HK-2 (cell line): ENCODE data around the gene GALNT15.

Experiments used
- DNase-seq: peaks from one replicate; pipeline ENCODE4 v3.0.0-alpha.2; 2018; ENCODE audit not compliant: unreplicated experiment

Gene GALNT15

GRCh38 chr3:16252243-16252978 lies 77.9 kb downstream of the GALNT15 start:
- no peak for DNase-seq

DNA sequence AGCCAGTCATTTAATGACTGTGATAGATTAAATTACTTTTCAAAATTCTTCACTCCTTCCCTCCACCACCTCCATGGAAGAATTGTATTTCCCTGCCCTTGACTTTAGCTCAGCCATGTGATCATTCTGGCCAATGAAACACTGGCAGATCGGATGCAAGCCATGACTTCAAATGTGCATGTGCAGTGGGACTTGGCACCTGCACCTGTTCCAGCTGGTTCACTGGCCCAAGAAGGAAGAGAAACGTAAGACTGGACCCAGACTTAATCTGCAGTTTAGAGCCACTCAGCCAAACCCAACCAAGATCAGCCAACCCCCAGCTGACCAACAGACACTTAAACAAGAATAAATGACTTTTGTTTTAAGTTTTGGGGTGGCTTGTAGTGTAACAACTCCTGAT lies 78.5 kb downstream of the GALNT15 start:
- no peak for DNase-seq

GRCh38 chr3:16253601-16254000 lies 79.1 kb downstream of the GALNT15 start:
- DNase-seq, result no peak

DNA sequence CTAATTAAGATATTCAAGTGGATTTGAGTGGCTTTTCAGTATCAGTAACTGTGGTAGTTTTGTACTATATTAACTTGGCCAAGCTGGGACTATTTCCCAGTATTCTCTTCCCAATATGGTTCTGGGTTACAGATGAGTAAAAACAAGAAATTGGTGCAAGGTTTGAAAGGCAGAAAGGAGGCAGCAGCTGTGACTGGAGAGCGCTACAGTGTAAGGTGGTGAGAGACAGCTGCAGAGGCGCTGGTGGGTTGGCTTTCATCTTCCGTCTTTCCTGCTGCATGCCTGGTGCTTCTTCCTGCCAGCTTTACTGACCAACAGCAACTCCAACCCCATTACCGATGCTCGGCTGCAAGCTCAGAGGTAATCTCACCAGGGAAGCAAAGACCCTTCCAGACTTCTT lies 80.4 kb downstream of the GALNT15 start:
- no peak for DNase-seq

GRCh38 chr3:16255326-16255725 lies 80.8 kb downstream of the GALNT15 start:
- no peak for DNase-seq

DNA sequence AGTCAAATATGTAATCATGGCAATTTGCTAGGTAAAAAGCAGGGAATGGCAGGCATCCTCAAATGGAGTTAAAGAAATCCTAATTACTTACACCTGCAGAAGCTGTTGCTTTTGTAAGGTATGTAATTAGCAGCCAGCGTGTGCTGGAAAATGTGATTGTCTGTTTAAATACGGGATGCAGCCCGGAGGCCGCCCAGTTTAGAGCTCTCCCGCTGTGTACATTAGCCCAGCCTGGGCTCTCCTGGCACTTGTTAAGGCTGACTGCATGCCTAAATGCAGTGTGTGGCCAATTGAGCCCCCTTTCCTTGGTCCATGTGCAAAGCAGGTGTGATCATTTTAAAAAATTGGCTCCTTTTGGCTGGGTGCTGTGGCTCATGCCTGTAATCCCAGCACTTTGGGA lies 81.2 kb downstream of the GALNT15 start:
- no peak for DNase-seq

DNA sequence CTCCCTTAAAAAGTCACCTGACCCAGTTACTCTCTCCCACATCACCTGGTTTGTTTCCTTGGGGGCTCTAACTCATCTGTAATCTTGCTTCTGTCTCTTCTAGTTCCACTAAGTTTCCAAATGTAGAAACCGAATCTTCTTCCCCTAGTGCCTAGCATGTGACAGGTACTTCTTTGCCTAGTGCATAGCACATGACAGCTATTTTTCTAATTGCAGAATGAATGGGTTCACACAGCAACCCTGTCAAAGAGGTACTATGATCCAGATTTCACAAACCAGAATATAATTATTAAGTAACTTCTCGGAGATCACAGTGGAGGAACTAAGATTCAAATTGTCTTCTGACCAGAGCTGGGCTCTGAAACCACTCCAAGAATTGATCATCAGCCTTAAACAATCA lies 82.8 kb downstream of the GALNT15 start:
- no peak for DNase-seq

DNA sequence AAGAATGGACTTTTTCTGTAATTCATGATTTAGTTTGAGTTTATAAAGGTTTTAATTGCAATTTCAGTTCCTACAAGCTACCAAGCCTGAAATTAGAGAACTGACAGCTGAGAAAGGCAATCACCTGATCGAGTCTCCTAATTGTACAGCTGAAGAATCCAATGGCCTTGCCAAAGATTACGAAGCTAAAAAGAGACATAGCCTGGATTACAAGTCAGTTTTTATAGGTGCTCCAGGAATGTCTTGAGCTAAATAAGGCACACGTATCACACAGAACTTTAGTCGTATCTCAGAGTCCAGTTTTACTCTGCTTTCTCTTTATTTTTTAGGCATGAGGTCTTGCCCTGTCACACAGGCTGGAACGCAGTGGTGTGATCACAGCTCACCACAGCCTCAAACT lies 83.7 kb downstream of the GALNT15 start:
- no peak for DNase-seq

DNA sequence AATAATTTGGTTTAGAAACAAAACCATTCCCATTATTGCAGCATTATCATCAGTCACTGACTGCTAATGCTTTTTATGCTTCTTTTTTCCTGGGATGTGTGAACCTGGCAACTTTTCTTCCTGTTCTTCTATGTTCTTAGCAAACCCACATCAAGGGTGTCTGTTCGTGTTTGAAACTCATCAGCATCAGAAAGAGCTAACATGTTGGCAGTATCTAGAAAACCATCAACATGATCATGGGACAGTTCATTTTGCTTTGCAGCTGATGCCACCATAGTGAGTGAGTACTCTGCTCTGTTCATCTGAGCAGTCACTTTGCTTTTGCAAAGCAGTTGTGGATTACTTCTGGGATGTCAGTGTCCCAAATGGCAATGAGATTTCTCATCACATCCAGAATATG lies 84.4 kb downstream of the GALNT15 start:
- DNase-seq, result no peak

- no peak for DNase-seq
Measured at GRCh38 chr3:16260046-16260445, 85.6 kb downstream of the GALNT15 start.

- no peak for DNase-seq
Measured at GRCh38 chr3:16262174-16262573, 87.7 kb downstream of the GALNT15 start.

GRCh38 chr3:16264174-16264707 lies 89.8 kb downstream of the GALNT15 start:
- DNase-seq, result no peak

GRCh38 chr3:16264708-16265454 lies 90.4 kb downstream of the GALNT15 start, which contains the start of the genes DPH3 and OXNAD1:
Gene DPH3 (minus strand): TSS chr3:16264943. CDS start chr3:16264876, 67 bp downstream.
Gene OXNAD1 (plus strand): TSS chr3:16265212. CDS start chr3:16270953, 5,741 bp downstream.
- DNase-seq, result peak; percentile 96

GRCh38 chr3:16265455-16265786 lies 90.9 kb downstream of the GALNT15 start:
- no peak for DNase-seq

DNA sequence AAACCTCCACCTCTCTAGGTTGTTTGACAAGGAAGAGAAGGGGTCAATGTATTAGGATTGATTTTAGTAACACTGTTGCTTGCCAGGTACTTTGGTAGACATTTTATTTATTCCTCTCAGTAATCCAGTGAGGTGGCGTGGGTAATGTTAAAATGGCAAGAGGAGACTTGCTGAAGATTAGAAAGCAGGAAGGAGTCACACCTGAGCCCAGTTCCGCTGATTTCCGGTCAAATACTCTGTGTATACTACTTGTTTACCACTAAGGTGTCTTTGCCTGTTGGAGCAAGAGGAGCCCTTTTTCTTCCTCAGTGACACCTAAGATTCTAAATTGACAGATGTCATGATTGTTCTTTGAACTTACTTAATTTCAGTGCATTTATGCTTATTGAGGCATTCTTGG lies 92.2 kb downstream of the GALNT15 start:
- DNase-seq, result no peak

DNA sequence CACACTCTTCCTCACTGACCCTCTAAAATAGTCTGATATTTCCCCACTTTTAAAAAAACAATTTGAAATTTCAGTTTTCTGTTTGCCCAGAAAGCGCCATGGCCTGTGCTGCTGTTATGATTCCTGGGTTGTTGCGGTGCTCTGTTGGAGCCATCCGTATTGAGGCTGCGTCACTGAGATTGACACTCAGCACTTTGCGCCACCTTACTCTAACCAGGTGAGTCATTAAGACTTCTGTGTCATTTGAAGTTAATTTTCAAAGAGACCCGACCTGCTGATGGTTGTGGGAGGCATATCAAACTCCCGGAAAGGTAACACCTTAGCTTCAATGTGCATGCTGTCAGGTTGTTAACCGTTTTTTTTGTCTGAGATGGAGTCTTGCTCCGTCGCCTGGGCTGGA lies 96.4 kb downstream of the GALNT15 start:
- no peak for DNase-seq

DNA sequence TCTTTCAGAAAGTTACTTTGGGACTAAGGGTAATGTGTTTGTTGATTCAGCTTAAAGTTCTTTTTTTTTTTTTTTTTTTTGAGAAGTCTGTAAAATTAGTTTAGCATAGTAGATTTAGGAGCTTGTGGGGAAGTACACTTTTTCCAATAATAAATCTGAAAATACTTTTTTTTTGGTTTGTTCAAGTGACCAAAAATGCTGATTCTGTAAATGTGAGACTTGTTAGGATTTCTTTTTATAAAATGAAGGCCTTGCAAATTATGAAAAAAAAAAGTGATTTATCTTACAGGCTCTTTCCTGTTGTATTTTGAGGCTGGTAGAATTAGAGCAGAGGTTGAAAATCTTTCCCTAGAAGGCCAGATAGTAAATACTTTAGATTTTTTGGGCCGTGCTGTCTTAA lies 98.1 kb downstream of the GALNT15 start:
- DNase-seq, result no peak

GRCh38 chr3:16273867-16274266 lies 99.4 kb downstream of the GALNT15 start:
- DNase-seq, result no peak

- no peak for DNase-seq
Measured at GRCh38 chr3:16277471-16277870, 103.0 kb downstream of the GALNT15 start.

GRCh38 chr3:16279010-16279801 lies 104.7 kb downstream of the GALNT15 start:
- DNase-seq, result no peak

- no peak for DNase-seq
Measured at GRCh38 chr3:16280671-16281070, 106.2 kb downstream of the GALNT15 start.
